HepG2 (cell line): ENCODE measurements around the gene SLC25A25. TPM values are rescaled to one million over a fixed set of nuclear protein-coding genes. Genes with fewer than 3 reads are reported as not detected.
A peak's percentile ranks its signal among the peaks of the same experiment; 100 is the strongest.

Experiments used
- ATF4 ChIP-seq, 2 experiments: fragments of 450-650 bp in 1 of 2; sonication (generic) in 1 of 2; formaldehyde crosslinking; IDR thresholded peaks; 2 replicates each; pipeline versions ENCODE4 v1.5.0 to v1.8.0; 2020 to 2022; ENCODE audit warnings: mild to moderate bottlenecking in 1 of 2, missing genetic modification reagents in 1 of 2
- CREB3 ChIP-seq: sonication (generic); formaldehyde crosslinking; IDR thresholded peaks from 2 replicates; pipeline ENCODE4 v1.5.0; 2020; ENCODE audit warnings: missing genetic modification reagents
- ELK4 ChIP-seq: sonication (generic); formaldehyde crosslinking; IDR thresholded peaks from 2 replicates; pipeline ENCODE4 v1.9.0; 2021; ENCODE audit warnings: missing genetic modification reagents, borderline replicate concordance
- GATAD2A ChIP-seq: IDR thresholded peaks from 2 replicates; pipeline ENCODE4 v1.6.1; 2016
- MXD4 ChIP-seq: IDR thresholded peaks from 2 replicates; pipeline ENCODE4 v1.6.1; 2016; ENCODE audit warnings: mild to moderate bottlenecking, missing biosample characterization, missing genetic modification reagents
- ZBTB42 ChIP-seq: sonication (generic); formaldehyde crosslinking; IDR thresholded peaks from 2 replicates; pipeline ENCODE4 v1.5.0; 2020; ENCODE audit warnings: mild to moderate bottlenecking, missing genetic modification reagents
- ZFP82 ChIP-seq: sonication (generic); formaldehyde crosslinking; IDR thresholded peaks from 2 replicates; pipeline ENCODE4 v1.5.1; 2020; ENCODE audit warnings: mild to moderate bottlenecking, missing genetic modification reagents, borderline replicate concordance
- ZNF407 ChIP-seq: sonication (generic); formaldehyde crosslinking; IDR thresholded peaks from one replicate; pipeline ENCODE4 v1.5.1; 2020; ENCODE audit warnings: mild to moderate bottlenecking, missing genetic modification reagents; ENCODE audit errors: not compliant biosample characterization
- polyA plus RNA-seq, 8 experiments: library from polyadenylated mRNA; depleted of rRNA in 3 of 8; stranded (reverse) in 7 of 8; unstranded in 1 of 8; fragments of >200 nt; fragmentation: Illumina TruSeq in 4 of 8; extraction: Trizol in 4 of 8; gene quantifications; 2 replicates each; pipeline versions ENCODE4 v1.2.1 to v1.2.3, GENCODE V29; 2011 to 2016; ENCODE audit warnings: low read depth in 4 of 8, missing spikeins in 1 of 8, mixed read lengths in 1 of 8; ENCODE audit not compliant: insufficient read depth in 1 of 8
- total RNA-seq, 5 experiments: library from RNA; depleted of rRNA; stranded (reverse); fragments of >200 nt; fragmentation: Illumina TruSeq; extraction: Trizol; gene quantifications; 2 replicates each; pipeline ENCODE4 v1.2.3, GENCODE V29; 2016; ENCODE audit warnings: low read depth in 1 of 5
- TF ChIP-seq, protein P1 (sequence below): sonication (generic); formaldehyde crosslinking; IDR thresholded peaks from 2 replicates; pipeline ENCODE4 v1.9.0; 2021; ENCODE audit warnings: mild to moderate bottlenecking, missing genetic modification reagents

Gene SLC25A25
- total and polyA plus RNA-seq, 2 of the 13 experiments (the other 11 are each of a cell fraction or from before 2014, with no cell fraction given): 10.5 to 24.8 TPM

- TF ChIP-seq, protein P1, sequence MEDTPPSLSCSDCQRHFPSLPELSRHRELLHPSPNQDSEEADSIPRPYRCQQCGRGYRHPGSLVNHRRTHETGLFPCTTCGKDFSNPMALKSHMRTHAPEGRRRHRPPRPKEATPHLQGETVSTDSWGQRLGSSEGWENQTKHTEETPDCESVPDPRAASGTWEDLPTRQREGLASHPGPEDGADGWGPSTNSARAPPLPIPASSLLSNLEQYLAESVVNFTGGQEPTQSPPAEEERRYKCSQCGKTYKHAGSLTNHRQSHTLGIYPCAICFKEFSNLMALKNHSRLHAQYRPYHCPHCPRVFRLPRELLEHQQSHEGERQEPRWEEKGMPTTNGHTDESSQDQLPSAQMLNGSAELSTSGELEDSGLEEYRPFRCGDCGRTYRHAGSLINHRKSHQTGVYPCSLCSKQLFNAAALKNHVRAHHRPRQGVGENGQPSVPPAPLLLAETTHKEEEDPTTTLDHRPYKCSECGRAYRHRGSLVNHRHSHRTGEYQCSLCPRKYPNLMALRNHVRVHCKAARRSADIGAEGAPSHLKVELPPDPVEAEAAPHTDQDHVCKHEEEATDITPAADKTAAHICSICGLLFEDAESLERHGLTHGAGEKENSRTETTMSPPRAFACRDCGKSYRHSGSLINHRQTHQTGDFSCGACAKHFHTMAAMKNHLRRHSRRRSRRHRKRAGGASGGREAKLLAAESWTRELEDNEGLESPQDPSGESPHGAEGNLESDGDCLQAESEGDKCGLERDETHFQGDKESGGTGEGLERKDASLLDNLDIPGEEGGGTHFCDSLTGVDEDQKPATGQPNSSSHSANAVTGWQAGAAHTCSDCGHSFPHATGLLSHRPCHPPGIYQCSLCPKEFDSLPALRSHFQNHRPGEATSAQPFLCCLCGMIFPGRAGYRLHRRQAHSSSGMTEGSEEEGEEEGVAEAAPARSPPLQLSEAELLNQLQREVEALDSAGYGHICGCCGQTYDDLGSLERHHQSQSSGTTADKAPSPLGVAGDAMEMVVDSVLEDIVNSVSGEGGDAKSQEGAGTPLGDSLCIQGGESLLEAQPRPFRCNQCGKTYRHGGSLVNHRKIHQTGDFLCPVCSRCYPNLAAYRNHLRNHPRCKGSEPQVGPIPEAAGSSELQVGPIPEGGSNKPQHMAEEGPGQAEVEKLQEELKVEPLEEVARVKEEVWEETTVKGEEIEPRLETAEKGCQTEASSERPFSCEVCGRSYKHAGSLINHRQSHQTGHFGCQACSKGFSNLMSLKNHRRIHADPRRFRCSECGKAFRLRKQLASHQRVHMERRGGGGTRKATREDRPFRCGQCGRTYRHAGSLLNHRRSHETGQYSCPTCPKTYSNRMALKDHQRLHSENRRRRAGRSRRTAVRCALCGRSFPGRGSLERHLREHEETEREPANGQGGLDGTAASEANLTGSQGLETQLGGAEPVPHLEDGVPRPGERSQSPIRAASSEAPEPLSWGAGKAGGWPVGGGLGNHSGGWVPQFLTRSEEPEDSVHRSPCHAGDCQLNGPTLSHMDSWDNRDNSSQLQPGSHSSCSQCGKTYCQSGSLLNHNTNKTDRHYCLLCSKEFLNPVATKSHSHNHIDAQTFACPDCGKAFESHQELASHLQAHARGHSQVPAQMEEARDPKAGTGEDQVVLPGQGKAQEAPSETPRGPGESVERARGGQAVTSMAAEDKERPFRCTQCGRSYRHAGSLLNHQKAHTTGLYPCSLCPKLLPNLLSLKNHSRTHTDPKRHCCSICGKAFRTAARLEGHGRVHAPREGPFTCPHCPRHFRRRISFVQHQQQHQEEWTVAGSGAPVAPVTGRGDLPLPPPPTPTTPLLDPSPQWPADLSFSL (CRISPR knock-in tag): no peak
- TF ChIP-seq ATF4 (CRISPR knock-in tag; IDR thresholded peaks at IDR 0.05) (no peak), ZNF407 (no peak), ELK4 (CRISPR knock-in tag) (no peak), GATAD2A (CRISPR knock-in tag) (peak; percentile 56; the same call in 1 of the 2 replicates), MXD4 (0 out of 2 replicates have a peak, but pooled peaks have one; percentile 57), ZBTB42 (CRISPR knock-in tag) (no peak), CREB3 (CRISPR knock-in tag) (no peak), ZFP82 (CRISPR knock-in tag) (no peak)
Observed at GRCh38 chr9:128034821-128035652, 33.0 kb upstream of the SLC25A25 start (continued).
